IPS-20b (cell line): ENCODE data around the gene ZNF174.

Source experiments
- H3K27ac ChIP-seq: one replicate; pipeline ENCODE4 v1.5.1; 2013; ENCODE audit warnings: low read length
- H3K27me3 ChIP-seq: 2 replicates; pipeline ENCODE4 v1.6.1; 2013; ENCODE audit warnings: mild to moderate bottlenecking, low read length, inconsistent platforms; ENCODE audit not compliant: insufficient read depth
- H3K36me3 ChIP-seq: 2 replicates; pipeline ENCODE4 v1.6.1; 2013; ENCODE audit warnings: low read depth, mild to moderate bottlenecking, inconsistent platforms, low read length, moderate library complexity; ENCODE audit not compliant: insufficient read depth
- H3K4me1 ChIP-seq: 2 replicates; pipeline ENCODE4 v1.6.1; 2013; ENCODE audit warnings: mild to moderate bottlenecking, control low read depth, inconsistent platforms, low read length, moderate library complexity; ENCODE audit not compliant: insufficient read depth
- H3K4me3 ChIP-seq: 2 replicates; pipeline ENCODE4 v1.5.1; 2013; ENCODE audit warnings: mild to moderate bottlenecking, low read length, inconsistent platforms
- H3K9ac ChIP-seq: 2 replicates; pipeline ENCODE4 v1.6.1; 2013; ENCODE audit warnings: low read depth, mild to moderate bottlenecking, inconsistent platforms, low read length, moderate library complexity
- H3K9me3 ChIP-seq: 2 replicates; pipeline ENCODE4 v1.6.1; 2013; ENCODE audit warnings: mild to moderate bottlenecking, low read depth, low read length, inconsistent platforms; ENCODE audit not compliant: insufficient read depth

Gene ZNF174

GRCh38 chr16:3444032-3444388 lies 43.0 kb downstream of the ZNF174 start:
- Histone ChIP-seq H3K4me3 (peak overlapping the region; percentile 88), H3K9me3 (peaks cover 7% of the 10 kb centered on the region; the same call in 1 of the 2 replicates), H3K4me1 (no peaks in the 10 kb centered on the region), H3K27ac (no peak overlapping the region), H3K27me3 (no peaks in the 10 kb centered on the region), H3K9ac (peak overlapping the region; percentile 69; the same call in 1 of the 2 replicates), H3K36me3 (peaks cover 17% of the 10 kb centered on the region; the same call in 1 of the 2 replicates)

GRCh38 chr16:3454093-3454492 lies 53.1 kb downstream of the ZNF174 start:
- Histone ChIP-seq H3K4me1 (peaks cover 4% of the 10 kb centered on the region), H3K9ac (no peak overlapping the region), H3K36me3 (no peaks in the 10 kb centered on the region), H3K9me3 (no peaks in the 10 kb centered on the region), H3K27ac (no peak overlapping the region), H3K4me3 (no peak overlapping the region), H3K27me3 (no peaks in the 10 kb centered on the region)

DNA sequence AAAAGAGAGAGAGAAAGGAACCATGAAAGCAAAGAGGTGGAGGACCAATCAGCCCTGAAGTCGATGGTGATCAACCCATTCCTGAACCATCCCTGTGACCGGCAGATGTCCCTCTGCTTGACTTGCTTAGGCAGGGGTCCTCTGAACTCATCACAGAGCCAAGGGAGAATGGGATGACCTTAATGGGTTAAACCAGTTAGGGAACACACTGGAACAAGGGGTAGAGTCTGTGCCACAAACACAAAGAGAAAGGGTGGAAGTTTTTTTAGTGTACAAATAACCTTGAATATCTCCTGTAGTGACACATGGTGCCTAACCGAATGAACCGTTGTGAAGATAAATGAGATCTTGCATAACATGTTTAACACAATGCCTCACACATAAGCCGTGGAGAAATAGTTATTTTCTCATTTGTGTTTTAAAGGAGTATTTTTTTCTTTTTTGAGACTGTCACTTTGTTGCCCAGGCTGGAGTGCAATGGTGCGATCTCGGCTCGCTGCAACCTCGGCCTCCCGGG lies 53.7 kb downstream of the ZNF174 start:
- H3K9ac ChIP-seq: no peak overlapping the region
- no peaks in the 10 kb centered on the region for H3K27me3 ChIP-seq
- H3K4me3 ChIP-seq: no peak overlapping the region
- no peaks in the 10 kb centered on the region for H3K9me3 ChIP-seq
- H3K4me1 ChIP-seq: peaks cover 10% of the 10 kb centered on the region
- H3K36me3 ChIP-seq: no peaks in the 10 kb centered on the region
- no peak overlapping the region for H3K27ac ChIP-seq

GRCh38 chr16:3457434-3458252 lies 56.6 kb downstream of the ZNF174 start:
- peak overlapping the region; percentile 34 for H3K27ac ChIP-seq
- H3K4me3 ChIP-seq: peak overlapping the region; percentile 94
- H3K9ac ChIP-seq: peak overlapping the region; percentile 94; the same call in 1 of the 2 replicates
- no peaks in the 10 kb centered on the region for H3K36me3 ChIP-seq
- no peaks in the 10 kb centered on the region for H3K9me3 ChIP-seq
- H3K27me3 ChIP-seq: no peaks in the 10 kb centered on the region
- H3K4me1 ChIP-seq: peaks cover 15% of the 10 kb centered on the region

- Histone ChIP-seq H3K9me3 (no peaks in the 10 kb centered on the region), H3K4me3 (peak overlapping the region; percentile 94), H3K27ac (peak overlapping the region; percentile 82)
Observed at GRCh38 chr16:3458278-3458851, 57.4 kb downstream of the ZNF174 start.

DNA sequence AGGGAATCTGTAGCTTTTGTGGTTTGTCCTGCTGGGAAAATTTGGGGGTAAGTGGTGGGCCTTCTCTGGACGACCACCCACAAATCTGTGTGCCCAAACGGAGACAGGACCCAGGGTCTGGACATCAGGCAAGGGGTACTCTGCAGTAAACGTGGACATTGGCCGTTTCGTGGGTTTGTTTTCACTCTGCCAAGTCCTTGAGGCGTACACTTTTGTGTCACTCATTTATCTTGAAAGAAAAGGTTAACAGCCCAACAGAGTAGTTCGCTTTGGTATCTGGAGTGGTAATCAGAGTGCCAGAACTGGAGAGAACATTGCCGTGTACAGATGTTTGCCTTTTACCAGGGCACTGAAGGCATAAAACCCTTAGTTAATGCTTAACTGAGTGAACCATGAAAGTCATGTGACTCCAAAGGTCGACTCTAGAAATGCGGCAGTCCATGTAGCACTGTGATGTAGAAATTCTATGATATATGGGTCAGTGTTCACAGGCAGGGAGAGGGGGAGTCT lies 57.9 kb downstream of the ZNF174 start:
- Histone ChIP-seq H3K4me1 (peaks cover 15% of the 10 kb centered on the region), H3K27ac (peak overlapping the region; percentile 82), H3K27me3 (no peaks in the 10 kb centered on the region), H3K9ac (peak overlapping the region; percentile 94), H3K36me3 (no peaks in the 10 kb centered on the region), H3K9me3 (no peaks in the 10 kb centered on the region), H3K4me3 (peak overlapping the region; percentile 94)

More at GRCh38 chr16:3458278-3458851, 57.4 kb downstream of the ZNF174 start:
- Histone ChIP-seq H3K4me1 (peaks cover 15% of the 10 kb centered on the region), H3K9ac (peak overlapping the region; percentile 94), H3K27me3 (no peaks in the 10 kb centered on the region), H3K36me3 (no peaks in the 10 kb centered on the region)
